ENCODE measurements around the gene PAPPA2.

DNA sequence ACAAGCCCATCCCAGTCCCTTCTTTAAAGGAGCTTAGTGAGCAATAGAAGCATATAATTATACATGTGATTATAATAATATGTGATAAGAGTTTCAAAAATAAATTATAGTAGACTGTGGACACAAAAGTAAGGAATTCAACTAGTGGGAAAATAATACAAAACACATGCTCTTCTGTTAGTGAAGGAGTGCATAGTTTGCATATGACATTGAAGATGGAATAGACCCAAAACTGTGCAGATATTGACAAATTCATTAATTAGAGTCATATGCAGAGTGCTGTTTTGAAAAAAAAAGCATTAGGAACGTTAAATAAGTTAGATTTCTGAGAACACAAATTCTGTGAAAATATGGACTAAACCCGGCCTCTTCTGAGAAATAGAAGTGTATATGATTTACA lies 422.8 kb downstream of the PAPPA2 start:
- no peak for TF ChIP-seq POLR2AphosphoS5 (IDR thresholded peaks at IDR 0.05)
- TF ChIP-seq, protein P1, sequence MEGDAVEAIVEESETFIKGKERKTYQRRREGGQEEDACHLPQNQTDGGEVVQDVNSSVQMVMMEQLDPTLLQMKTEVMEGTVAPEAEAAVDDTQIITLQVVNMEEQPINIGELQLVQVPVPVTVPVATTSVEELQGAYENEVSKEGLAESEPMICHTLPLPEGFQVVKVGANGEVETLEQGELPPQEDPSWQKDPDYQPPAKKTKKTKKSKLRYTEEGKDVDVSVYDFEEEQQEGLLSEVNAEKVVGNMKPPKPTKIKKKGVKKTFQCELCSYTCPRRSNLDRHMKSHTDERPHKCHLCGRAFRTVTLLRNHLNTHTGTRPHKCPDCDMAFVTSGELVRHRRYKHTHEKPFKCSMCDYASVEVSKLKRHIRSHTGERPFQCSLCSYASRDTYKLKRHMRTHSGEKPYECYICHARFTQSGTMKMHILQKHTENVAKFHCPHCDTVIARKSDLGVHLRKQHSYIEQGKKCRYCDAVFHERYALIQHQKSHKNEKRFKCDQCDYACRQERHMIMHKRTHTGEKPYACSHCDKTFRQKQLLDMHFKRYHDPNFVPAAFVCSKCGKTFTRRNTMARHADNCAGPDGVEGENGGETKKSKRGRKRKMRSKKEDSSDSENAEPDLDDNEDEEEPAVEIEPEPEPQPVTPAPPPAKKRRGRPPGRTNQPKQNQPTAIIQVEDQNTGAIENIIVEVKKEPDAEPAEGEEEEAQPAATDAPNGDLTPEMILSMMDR (IDR thresholded peaks at IDR 0.05), result no peak

Data from breast epithelium (tissue), 3 donors.